NCI-H345 treated with DMSO at 0.1 percent for 48 hours (cell line): Measurements from ENCODE around the gene ZNF277.

Experiments used
- DNase-seq: peaks from one replicate; lab custom pipeline; 2025; ENCODE audit not compliant: unreplicated experiment; lab: John Stamatoyannopoulos, UW

The ZNF277 gene

GRCh38 chr7:112184455-112184854 is 22.0 kb upstream of the ZNF277 start:
- no peak for DNase-seq

- DNase-seq: no peak
Measured at GRCh38 chr7:112185005-112185834, 21.3 kb upstream of the ZNF277 start.

- no peak for DNase-seq
Measured at GRCh38 chr7:112186300-112186699, 20.2 kb upstream of the ZNF277 start.

GRCh38 chr7:112188257-112188656 is 18.2 kb upstream of the ZNF277 start:
- DNase-seq: no peak

- no peak for DNase-seq
Measured at GRCh38 chr7:112189691-112190090, 16.8 kb upstream of the ZNF277 start.

DNA sequence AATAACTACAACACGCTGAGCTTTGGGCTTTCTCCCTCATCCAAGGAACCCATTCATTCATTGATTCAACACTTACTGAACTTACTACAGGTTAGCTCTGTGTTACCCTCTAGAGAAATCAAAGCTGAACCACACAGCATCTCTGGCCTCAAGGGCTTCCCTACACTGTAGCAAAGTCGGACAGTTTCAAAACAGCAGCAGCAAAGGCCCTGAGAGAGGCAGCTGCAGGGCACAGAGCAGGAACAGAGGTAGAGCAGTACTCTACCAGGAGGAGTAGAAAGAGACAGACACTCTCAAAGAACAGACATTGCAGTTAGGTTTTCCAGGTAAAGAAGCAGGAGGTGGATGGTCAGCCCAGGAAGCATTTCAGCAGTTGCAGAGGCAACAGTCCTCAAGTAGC is 16.4 kb upstream of the ZNF277 start:
- no peak for DNase-seq

DNA sequence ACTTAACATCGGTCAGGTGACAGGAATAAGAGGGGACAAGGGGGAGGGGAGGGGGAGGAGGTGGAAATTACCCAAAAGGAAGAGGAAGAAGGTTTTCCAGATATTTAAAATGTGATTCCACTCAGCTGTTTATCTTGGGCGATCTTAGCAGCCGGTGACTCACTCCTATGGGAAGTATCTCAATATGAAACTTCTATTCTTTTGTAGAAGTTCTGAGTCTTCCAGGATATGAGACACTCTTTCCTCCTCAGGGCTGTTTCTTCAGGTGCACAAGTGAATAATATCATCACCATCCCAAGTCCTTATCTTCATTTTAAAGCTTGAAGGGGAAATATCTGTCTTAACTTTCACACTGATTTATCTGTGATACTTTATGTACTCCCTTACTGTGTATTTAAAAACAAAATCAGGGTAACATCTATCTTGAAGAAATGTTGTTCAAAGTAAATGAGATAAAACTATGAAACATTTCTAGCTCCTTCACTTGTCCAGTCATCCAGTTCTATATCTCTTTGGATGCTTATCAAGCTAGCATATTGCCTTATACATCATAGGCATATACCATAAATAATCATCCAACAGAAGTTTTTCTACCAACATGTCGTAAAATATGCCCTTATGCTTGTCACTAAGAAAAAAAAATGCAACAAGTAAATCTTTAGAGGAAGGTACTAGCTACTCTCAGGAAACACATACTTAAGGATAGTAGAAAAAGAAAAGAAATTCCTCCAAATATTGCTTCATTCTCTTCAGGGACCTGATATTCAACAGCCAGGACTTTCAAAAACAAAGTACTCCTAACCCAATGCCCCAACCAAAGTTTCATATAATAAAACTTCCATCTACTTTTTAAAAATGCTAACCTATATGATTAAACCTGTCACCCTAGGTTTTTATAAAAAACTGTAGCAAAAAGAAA is 14.0 kb upstream of the ZNF277 start:
- no peak for DNase-seq

DNA sequence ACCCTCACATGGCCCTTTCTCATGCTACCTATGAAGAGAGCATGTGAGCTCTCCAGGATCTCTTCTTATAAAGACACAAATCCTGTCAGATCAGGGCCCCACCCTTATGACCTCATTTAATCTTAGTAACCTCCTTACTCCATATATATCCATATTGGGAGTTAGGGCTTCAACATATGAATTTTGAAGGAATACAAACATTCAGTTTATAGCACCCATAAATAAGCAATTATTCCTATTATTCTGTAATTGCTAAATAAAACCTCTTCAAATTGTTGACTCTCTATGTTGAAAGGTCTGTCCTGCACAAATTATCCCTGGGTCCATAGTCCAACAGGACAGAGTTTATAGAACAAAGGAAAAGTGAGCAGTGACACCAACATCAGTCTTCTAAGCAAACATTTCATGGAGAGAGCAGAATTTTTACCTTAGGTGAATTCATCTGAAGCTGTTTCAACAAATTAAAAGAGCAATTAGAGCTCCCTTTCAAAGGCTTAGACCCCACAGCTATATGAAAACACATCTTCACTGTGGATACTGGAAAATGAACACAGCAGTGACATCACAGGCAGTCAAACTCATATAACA is 12.5 kb upstream of the ZNF277 start:
- no peak for DNase-seq

- no peak for DNase-seq
Measured at GRCh38 chr7:112195717-112196116, 10.8 kb upstream of the ZNF277 start.

DNA sequence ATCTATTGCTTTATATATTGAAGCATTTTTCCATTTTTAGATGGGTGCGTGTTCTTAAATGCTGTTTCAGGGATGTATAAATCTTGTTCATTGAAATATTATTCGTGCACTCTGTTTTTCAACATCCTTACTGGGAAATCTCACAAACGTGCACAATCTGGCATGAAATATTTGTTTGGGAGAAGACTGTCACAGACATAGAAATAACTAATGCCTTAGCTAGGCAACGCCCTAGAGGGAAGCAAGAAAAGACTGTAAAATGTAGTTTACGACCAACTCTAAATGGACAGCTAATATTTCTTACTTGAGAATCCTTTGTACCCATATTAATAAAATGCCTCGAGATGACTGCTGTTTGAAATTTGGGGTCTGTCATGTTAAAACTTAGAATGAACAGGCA is 9.2 kb upstream of the ZNF277 start:
- no peak for DNase-seq

GRCh38 chr7:112199035-112199655 is 7.3 kb upstream of the ZNF277 start:
- no peak for DNase-seq

- no peak for DNase-seq
Measured at GRCh38 chr7:112199672-112200071, 6.8 kb upstream of the ZNF277 start.

DNA sequence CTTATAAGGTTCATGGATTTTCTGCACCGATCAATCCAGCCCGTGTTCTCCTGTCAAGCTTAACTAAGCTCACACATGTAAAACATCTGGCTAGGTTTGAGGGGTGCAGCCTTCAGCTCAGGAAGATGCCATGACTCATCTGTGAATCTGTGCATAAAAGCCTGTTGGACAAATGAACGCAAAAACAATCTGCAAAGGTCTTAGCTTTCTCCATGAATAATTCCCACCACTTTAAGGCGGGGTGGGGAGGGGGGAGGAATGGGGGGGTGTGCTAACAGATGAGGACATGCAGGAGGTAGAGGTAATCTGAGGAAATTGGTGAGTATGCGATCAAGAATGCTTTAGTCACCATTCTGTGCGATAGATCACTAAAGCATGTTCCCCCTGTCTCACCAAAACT is 5.1 kb upstream of the ZNF277 start:
- no peak for DNase-seq

DNA sequence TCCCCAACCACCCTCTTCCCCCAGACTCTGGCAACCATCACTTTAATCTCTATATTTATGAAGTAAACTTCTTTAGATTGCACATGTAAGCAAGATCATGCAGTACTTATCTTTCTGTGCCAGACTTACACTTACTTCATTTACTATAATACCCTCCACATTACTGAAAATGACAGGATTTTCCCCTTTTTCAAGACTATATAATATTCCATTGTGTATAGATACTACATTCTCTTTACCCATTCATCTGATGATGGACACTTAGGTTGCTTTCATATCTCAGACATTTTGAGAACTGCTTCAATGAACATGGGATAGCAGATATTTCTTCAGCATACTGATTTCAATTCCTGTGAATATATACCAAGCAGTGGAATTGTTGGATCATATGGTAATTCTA is 4.7 kb upstream of the ZNF277 start:
- DNase-seq: no peak

DNA sequence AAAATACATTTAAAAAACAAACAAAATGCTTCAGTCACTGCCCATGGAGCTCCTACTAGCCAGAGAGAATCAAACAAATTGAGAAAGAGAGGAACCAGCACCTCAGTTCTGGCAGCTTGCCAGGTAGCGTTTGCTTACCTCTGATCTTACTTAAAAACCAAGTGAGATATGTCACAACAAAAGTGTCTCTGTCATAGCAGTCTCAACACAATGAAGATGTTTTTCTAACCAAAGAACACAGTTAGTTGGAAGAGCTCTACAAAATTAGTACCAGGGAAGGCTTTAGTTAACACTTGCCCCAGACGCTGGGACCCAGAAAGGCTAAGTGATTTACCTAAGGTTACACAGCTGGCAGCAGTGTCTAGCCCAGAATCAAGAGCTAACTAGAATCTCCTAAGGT is 3.7 kb upstream of the ZNF277 start:
- DNase-seq: peak; percentile 70

- no peak for DNase-seq
Measured at GRCh38 chr7:112203365-112203739, 3.1 kb upstream of the ZNF277 start.

DNA sequence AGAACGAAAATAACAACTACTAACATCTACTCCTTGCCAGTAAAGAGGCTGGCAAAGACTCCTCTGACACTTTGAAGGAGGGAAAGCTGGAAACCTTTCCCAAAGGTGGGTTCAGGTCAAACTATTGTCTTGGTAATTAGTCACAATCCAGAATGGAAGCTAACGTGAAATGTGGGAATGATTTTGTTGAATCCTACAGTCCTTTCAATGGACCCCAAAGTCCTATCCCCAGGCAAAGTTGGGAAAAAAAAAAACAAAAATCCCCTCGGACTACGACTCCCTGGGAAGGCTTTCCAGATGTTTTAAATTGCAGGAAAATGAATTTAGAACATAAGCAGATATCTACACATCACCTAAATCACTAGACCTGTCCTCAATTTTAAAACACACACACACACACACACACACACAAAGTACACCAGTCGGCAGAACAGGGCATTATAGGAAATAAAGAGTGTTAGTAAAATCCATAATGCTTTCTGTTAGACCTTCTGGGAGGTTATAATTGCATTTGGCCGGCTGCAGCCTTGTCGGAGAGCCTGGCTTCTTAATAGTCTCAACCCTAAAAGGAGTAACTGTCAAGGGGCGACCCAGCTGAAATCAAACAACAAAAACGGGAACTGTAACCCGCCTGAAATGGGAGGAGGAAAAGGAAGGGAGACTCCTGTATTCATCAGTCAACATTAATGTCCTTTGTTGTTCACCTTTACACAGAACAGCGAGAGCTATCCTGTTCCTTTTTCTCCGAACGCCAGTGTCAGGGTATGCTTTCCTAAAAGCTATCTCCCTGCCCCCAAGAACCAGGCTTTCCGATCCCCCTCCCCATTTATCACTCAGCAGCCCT is 1.8 kb upstream of the ZNF277 start:
- peak; percentile 37 for DNase-seq

DNA sequence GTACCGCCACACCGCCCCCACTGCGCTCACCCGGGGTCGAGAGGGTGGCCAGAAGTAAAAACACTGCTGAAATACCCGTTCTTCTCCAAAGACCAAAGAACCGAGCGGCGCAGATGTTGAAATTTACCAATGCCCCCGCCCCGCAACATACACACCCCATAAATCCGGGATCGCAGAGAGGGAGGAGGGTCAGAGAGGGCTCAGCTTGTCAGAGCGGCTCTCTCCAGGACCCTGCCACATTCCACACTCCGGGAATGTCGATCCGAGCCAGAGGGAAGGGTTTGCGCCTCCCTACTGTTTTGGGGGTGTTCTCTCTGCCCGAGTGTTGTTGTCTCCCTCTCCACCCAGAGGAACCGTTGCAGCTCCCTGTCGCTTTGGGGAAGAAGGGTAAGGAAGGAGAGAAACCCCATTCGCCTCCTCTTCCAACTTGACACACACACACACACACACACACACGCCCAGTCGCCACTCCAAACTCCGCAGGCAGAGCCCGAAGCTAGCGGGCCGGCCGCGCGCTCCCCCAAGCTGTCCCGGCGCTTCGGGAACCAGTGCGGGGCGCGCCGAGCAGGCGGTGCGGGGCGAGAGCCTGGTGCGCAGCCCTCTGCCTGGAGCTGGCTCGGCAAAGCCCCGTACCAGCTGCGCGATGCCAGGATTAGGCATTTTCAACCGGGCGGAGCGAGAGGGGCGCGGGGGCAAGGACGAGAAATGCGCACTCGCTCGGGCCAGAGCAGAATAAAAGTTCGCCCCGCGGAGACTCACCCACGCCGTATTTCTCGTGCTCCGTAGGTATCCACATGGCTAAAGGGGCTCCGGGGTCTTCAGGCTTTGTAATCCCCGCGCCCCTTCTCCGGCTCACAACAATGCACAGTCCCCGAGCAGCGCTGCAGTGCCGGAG is 905 bp upstream of the ZNF277 start:
- DNase-seq: peak; percentile 47

DNA sequence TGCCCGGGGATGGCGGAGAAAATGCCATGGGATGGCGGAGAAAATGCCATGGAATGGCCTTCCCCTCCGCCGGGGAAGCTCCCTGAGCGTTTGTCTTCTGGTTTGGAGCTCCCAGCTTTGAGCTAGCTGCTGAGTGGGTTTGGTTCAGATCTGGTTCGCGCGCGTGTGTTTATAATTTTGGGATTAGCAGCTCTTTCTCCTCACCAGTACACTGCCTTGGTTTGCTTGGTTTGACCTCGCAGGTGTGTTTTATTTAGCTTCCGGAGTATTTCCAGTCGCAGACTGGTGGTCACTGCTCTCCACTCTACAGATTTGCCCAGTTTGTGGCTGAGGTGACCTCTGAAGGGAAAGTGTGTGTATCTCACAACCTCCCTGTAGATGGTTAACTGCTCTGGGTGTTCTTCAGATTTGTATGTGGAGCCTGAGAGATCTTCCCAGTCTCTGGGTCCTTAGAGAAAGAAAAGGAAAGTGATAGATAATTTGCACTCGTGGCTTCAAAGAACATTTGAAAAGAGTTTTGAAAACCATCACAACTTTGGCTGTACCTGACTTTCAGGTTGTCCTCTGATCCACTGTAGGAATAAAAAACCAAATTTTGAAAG is 597 bp downstream of the ZNF277 start:
- no peak for DNase-seq
